Hepatocyte (in vitro differentiated cells): ENCODE data around the gene NUBPL.

Experiments used
- CTCF ChIP-seq: fragments of 200-600 bp; sonication (generic); IDR thresholded peaks from 2 replicates; pipeline ENCODE4 v1.5.1; 2016; ENCODE audit warnings: antibody characterized with exemption, mild to moderate bottlenecking; ENCODE audit not compliant: poor library complexity
- EZH2 ChIP-seq: fragments of 200-600 bp; sonication (generic); IDR thresholded peaks from 2 replicates; pipeline ENCODE4 v1.6.1; 2016; ENCODE audit warnings: antibody characterized with exemption, mild to moderate bottlenecking, borderline replicate concordance
- EZH2phosphoT487 ChIP-seq: fragments of 200-600 bp; sonication (generic); IDR thresholded peaks from one replicate; pipeline ENCODE4 v1.6.1; 2018; ENCODE audit warnings: antibody characterized with exemption, mild to moderate bottlenecking, low read depth, moderate library complexity; ENCODE audit not compliant: unreplicated experiment, severe bottlenecking

- TF ChIP-seq CTCF = no peak
- no peak for TF ChIP-seq EZH2
- no peak for TF ChIP-seq EZH2phosphoT487
Observed at GRCh38 chr14:31745741-31746140, 184.5 kb downstream of the NUBPL start.
